DMS114 treated with DMSO at 0.1 percent for 48 hours (cell line): ENCODE data around the gene CALML5.
"Not testable (repeated sequence)": the region's sequence is repeated elsewhere in the genome, so short reads cannot be mapped to it uniquely, and the experiment has no call there.

Experiments
- DNase-seq: peaks from one replicate; lab custom pipeline; 2025; ENCODE audit not compliant: unreplicated experiment; lab: John Stamatoyannopoulos, UW

The CALML5 gene

DNA sequence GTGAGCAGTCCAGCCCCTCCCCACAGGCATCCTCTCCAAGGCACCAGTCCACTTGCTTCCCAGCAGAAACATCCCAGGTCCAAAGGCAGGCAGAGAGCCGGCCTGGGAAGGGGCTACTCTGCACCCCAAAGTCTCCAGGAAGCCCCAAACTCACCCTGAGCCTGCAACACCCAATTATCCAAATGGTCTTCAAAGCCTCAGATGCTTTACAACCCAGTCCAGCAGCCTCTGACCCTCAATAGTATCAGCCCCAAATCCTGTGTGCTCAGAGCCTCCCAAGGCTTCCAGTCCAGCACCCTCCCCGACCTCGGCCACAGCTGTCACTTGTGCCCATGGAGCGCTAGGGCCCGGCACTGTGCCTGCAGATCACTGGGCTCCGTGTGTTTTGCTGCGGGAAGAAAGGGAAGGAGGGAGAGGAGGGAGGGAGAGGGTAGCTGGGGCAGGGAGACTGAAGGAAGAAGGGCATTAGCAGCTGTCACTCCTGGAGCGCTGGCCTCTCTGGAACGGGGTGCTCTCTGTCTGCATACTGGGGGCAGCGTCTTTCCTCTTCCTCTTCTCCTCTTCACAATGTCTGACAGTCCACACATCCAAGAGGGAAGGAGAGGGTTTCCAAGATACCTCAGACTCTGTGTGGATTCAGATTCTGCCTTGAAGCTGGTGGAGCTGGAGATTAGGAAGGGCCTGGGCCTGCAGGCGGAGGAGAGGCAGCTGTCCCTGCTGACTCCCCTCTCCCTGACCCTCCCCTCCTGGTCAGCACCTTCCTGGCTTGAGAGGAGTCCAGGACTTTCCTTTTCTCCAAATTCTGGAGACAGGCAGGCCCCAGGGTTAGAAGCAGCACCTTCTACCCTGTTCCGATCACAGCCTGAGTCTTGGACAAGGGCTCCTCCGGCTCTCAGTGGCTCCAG is 13.2 kb downstream of the CALML5 start:
- DNase-seq, result no peak

DNA sequence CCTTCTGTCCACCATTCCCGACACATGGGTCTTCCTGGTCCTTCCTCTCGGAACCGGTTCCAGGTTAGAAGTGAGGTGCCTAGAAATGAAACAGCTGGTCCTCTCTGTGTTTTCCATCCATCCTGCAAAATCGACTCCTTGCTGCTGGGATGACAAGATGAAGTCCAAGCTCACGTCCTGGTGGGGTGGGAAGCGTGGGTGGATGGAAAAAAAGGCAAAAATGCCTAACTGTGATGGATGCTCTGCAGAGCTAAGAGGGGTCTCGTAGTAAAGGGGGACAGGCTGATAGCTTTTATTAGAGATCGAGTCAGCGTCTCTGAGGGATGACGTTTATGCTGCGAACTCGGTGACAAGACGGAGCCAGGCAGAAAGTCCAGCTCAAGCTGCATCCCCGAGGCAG is 14.1 kb downstream of the CALML5 start:
- DNase-seq, result no peak

DNA sequence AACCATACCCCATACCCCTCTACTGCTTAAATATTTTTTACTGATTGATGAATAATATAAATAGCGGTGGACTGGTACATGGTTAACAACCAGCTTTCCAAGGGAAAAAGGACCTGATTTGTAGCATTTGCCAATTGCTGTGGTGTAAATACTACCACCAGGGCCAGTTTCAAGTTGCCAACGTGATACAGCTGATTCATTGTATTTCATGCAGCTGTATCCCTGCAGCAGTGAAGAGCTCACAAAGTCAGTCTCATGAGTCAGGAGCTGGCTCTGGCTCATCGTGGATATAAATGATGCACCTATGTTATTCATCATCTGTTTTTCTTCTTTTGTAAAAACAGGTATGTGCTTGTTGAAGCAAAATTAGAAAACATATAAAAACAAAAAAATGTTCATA is 15.2 kb downstream of the CALML5 start:
- no peak for DNase-seq

DNA sequence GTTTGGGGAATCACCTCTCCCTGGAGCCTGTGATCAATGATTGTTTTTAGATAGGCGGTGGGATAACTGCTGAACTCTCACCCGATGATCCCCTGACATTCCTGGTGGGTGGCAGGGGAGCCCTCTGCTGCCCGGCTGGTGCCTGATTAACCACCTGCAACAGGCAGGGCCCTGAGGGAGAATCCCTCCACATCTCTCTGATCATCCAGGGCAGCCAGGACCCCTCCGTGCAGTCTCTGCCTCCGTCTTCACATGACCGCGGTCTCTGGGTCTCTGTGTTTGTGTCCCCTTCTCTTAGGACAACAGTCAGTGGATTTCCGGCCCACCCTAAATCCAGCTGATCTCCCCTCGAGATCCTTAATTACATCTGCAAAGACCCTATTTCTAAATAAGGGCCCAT is 17.4 kb downstream of the CALML5 start:
- no peak for DNase-seq

DNA sequence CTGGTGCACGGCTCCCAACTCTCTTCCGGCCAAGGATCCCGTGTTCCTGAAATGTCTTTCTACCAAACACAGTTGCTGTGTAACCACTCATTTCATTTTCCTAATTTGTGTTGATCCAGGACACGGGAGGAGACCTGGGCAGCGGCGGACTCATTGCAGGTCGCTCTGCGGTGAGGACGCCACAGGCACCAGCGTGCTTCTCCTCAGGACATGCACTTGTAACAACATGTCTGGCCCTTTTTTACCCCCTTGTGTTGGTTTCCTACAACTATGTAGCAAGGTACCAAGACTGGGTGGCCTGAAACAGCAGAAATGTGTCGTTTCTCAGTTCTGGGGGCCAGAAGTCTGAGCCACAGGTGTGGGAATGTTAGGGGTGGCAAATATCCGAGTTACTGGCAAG is 18.2 kb downstream of the CALML5 start:
- DNase-seq, result no peak

DNA sequence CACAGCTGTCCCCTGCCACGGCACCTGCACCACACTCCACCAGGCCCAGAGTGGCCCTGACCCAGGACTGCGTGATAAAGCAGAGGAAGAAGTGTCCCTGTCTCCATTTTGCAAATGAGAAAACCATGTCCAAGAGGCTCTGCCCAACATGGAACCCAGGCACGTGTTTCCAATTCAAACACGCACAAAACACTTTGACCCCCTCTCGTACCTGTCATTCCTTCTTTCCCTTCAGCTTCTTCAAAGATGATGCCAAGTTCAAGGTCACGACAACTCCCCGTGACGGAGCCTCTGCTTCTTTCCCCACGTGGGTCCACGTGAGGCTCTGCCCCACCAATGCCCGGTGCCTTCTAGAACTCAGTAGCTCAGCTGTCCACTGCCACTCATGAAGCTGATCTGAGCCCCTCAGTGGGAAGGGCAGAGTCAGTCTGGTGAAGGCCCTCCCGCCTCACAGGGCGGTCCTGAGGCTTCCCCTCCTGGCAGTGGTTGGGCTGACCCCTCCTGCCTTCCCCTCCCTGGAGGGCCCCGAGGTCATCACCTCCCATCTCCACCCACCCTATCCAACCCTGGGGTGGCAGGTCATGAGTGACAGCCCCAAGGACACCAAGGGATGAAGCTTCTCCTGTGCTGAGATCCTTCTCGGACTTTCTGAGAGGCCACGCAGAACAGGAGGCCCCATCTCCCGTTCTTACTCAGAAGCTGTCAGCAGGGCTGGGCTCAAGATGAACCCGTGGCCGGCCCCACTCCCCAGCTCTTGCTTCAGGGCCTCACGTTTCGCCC is 19.0 kb downstream of the CALML5 start:
- DNase-seq, result no peak

DNA sequence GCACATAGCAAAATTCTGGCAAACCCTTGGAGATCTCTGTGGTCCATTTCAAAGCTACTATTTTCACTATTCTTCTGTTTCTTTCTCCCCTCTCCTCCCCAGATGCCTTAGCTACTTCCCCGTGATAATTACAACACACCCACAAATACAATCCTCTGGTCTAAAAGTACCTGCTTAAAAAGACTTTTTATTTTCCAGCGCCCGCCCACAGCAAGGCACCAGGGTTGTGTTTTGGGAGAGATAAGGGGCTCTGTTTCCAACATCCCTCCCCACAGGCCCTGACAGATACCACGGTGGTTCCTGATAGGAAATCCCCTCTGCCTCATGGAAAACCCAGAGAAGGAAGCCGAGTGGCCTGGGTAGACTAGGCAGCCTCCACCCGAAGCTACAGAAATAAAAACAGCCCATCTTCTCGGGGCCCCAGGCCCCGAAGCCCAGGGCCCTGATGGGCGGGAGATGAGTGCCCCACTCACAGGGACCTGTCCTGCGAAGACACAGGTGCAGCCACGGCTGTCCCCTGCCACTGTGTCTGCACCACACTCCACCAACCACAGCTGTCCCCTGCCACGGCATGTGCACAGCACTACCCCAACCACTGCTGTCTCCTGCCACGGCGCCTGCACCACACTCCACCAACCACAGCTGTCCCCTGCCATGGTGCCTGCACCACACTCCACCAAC is 19.7 kb downstream of the CALML5 start:
- no peak for DNase-seq

DNA sequence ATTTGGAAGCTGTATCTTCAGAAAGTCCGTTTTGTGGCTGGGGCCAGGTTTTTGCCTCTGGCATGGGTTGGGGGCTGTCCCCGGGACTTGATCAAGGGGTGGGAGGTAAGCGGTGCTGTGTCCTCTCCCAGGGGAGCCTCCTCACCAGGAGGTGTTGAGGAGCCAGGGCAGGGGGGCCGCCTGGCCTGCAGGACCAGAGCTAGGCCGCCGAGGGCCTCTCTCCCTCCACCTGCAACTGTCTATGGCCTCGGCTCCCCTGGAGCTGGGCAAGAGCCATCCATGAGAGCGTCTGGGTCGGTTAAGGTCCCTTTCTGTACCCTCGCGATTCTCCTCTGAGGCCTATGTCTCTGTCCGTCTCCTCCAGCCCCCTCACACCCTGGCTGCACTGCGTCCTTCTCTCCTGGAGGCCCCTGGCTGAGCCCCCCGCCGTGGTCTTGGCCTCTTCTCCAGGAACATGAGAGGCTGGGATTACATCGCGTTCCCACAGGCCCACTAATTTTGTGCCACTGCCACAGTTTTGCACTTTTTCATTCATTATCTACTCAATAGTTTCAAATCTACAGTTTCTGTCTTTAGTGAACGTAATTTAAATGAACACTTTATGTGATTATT is 20.6 kb downstream of the CALML5 start:
- DNase-seq, result no peak

DNA sequence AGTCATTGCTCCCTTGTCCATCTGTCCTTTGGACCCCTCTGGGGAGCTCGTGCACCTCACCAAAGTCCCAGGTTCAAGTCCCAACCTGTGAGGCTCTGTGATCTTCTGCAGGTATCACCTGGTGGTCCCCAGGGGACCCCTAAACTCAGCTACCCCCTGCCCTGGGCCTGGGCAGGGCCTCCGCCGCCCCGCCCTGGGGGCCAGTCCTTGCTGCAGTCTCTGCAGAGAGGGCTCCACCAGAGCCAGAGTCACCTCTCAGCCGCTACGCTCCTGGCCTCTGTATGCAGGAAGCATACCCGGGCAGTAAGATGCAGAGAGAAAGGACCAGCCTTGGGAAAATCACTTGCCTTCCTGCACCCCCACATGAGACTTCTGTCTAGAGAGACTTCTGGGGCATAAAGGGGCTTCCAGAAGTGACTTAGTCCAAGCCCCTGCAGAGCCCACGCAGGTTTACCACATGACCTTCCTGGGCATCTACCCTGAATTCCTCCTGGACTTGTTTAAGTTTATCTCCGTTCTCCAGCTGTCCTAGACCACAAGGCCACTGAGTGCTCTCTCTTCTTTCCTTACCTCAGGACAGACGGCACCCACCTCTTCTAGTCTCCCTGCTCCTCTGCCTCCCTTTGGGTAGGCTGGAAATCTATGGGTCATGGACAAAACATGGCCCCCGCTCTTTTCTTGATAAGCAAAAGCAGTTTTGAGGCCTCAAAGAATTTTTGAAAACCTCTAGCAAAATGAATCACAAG is 21.2 kb downstream of the CALML5 start:
- no peak for DNase-seq

DNA sequence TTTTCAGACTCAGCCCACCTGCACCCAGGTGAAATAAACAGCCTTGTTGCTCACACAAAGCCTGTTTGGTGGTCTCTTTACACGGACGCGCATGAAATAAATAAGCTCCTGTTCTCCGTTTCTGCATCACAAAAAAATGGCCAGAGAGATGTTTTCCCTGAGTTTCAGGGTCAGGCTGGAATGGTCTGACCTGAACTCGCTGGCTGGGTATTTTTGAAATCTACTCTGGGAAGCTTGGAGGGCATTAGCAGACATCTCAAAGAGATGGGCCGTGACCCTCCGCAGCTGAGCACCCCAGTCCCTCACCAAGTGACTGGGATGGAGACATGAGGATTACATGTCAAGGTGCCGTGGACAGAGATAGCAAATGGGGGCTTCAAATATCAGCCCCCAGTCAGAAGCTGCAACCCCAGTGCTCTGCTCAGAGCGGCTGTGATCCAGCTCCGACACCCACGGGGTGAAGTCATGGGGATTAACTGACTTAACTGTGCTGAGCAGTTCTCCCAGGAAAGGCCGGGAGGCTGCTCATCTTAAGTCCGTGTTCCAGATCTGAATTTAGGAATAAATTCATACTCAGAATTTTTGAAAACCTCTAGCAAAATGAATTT is 22.3 kb downstream of the CALML5 start:
- no peak for DNase-seq

DNA sequence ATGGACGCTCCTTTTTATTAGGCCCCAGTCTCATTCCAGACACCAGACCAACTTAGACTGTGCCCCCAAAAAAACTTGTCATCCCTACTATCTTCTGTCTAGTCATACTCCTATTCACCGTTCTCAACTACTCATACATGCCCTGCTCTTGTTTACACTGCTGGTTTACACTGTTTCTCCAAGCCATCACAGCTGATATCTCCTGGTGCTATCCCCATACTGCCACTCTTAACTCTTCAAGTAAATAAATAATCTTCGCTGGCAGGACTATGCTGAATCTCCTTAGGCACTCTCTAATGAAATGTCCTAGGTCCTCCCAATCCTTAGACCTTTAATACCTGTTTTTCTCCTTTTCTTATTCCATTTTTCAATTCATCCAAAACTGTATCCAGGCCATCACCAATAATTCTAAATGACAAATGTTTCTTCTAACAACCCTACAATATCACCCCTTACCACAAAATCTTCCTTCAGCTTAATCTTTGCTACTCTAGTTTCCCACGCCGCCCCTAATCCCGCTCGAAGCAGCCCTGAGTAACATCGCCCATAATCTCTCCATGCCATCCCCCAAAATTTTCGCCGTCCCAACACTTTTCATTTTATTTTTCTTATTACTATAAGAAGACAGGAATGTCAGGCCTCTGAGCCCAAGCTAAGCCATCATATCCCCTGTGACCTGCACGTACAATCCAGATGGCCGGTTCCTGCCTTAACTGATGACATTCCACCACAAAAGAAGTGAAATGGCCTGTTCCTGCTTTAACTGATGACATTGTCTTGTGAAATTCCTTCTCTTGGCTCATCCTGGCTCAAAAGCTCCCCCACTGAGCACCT is 23.2 kb downstream of the CALML5 start:
- not testable (repeated sequence) for DNase-seq

DNA sequence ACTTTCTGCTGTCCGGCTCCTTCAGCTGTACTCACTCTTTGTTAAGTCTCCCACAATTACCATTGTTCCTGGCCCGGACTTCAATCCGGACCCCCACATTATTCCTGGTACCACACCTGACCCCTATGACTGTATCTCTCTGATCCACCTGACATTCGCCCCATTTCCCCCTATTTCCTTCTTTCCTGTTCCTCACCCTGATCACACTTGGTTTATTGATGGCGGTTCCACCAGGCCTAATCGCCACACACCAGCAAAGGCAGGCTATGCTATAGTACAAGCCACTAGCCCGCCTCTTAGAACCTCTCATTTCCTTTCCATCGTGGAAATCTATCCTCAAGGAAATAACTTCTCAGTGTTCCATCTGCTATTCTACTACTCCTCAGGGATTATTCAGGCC is 24.3 kb downstream of the CALML5 start:
- DNase-seq, result not testable (repeated sequence)

DNA sequence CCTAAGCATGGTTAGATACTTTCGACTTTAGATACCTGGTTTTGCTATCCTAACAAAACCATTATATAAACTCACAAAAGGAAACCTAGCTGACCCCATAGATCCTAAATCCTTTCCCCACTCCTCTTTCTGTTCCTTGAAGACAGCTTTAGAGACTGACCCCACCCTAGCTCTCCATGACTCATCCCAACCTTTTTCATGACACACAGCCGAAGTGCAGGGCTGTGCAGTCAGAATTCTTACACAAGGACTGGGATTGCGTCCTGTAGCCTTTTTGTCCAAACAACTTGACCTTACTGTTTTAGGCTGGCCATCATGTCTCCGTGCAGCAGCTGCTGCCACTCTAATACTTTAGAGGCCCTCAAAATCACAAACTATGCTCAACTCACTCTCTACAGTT is 24.7 kb downstream of the CALML5 start:
- DNase-seq, result not testable (repeated sequence)

DNA sequence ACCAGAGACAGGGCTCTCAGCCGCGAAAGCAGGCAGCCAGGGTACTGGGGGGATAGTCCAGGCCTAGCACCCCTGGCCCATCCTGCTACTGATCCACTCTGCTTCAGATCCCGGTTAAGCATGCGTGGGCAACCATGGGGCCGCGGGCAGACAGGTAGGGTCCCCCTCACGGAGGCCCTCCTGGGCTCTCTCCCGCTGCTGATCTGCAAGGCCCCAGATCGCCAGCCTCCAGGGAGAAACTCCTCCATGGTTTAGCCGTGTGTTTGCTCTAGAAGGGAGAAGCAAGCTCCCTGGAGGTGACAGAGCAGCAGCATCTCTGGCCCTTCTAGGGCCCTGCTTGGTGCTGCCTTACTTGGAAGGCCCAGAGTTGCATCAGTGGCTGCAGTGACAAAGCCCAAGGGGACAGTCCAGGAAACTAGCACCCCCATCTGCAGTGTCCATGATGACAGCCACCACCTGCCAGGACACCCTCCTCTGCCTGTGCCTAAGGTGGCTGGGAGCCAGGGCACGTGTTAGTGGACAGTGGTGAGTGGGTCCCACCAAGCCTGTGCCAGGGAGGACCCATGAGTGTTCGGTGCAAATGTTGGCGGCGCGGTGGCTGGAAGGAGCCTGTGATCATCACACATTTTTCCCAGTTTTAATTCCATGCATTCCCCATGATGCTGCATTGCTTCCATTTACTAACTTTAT is 29.2 kb downstream of the CALML5 start:
- no peak for DNase-seq

DNA sequence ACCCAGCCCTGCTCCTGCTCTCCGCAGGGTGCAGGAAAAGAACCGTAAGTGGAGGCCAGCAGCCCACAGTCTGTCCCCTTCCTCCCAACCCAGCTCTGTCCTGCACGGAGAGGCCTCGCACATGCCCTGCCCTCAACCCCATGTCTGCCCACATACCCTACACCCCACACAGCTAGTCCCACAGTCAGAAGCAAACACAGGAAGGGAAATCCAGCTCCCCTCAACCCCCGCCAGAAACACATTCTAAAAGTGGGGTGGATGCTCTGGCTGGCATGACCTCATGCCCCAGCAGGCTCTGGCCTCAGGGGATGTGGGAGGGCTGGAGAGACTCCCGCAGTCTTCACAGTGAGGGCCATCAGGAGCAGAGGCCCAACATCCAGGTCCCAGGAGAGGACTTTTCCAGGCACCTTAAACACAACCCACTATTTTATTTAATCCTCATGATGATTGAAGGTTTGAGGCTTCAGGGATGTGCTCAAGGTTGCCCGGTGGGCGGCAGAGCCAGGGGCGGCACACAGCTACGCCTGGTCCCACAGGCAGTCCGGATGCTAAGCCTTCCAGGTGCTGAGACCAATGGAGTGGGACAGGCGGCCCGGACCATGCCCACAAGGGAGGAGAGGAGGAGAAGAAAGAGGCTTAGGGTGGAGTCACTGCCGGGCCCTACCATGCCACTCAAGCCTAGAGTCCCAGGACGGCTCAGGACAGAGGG is 29.9 kb downstream of the CALML5 start:
- DNase-seq, result no peak

DNA sequence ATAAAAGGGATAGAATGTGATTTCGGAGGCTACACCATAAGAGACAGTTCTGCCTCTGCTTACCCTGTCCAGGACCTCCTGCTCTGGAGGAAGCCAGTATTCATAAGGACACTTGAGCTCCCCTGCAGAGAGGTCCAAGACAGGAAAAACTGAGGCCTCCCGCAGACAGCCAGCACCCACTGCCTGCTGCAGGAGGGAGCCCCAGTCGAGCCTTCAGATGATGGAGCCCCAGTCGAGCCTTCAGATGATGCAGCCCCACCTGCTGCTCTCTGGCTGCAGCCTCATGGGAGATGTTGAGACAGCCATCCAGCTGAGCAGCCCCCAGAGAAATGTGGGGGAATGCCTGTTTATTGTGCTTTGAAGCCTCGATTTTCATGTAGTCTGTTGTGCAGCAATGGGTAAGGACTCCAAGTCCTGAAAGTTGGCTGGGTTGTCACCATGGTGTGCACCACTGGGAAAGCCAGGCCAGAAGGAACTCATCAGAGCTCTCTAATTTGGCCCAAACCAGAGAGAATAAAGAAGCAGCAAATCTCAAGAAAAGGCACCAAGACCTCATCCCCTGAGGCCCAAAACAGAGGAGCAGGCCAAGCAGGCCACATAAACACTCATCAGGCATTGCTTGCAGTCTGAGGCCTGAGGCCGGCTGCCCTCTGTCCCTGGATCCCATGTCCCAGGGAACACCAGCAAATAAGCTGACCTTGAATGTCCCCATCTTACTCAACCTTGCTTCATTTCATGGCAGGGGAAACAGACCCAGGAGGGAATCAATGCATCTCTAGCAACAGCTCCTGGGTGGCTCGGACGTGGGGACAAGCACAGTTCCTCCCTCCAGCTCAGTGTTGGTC is 30.9 kb downstream of the CALML5 start:
- DNase-seq, result no peak

DNA sequence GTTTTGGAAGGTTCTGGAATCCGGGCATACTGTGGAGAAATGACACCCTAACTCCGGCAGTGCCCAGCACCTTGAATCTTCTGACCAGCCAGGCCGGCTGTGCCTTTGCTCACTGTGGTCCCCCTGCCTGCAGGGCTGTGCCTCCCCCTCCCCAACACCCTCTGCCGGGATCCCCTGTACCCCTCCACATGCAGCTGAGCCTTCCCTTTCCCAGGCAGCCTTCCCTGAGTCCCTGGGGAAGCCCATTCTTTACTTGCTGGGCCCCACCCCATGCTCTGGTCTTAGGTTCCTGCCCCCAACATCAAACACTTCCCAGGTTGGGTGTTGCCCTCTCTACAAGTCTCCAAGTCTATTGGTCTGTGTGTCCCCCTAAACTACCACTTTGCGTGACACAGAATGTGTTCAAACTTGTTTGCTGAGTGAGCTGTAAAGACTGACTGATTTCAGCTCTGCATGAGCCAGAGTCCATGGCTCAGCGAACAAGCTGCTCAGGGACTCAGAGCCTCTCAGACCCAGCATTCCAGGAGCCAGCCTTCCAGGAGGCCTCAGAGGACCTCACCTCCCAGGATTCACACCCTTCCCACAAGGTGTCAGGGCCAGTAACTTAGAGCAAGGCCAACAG is 31.6 kb downstream of the CALML5 start:
- no peak for DNase-seq
